K562 (cell line): ENCODE results near the gene GPR68. TPM values are rescaled to one million over a fixed set of nuclear protein-coding genes. Genes with fewer than 3 reads are reported as not detected.

Experiments
- ATAC-seq: fragments of 200-7000 bp; cut with Tn5 transposase; 3 replicates; pipeline ENCODE4 v1.9.1; 2020; ENCODE audit warnings: moderate library complexity
- BruUV-seq: library from RNA; stranded (reverse); fragments of 400-500 nt; replicated peaks from 2 replicates; lab custom pipeline; 2021; lab: Mats Ljungman, UMichigan
- CTCF ChIA-PET: fragments of 300-600 bp; formaldehyde crosslinking; extraction: SDS; loops from one replicate; lab custom pipeline; 2021; ENCODE audit warnings: low intra/inter-chr PET ratio; lab: Yijun Ruan, JAX
- POLR2A ChIA-PET: fragments of 300-600, 350-650 bp; sonication (Branson Sonifier 250); formaldehyde crosslinking; extraction: SDS; loops from one replicate; lab custom pipeline; 2021; ENCODE audit warnings: antibody characterized with exemption, inconsistent platforms; lab: Yijun Ruan, JAX
- DNase-seq, 4 experiments: peaks; one replicate each; pipeline versions ENCODE4 v3.0.0 to v3.0.0-alpha.2; 2011 to 2018; ENCODE audit warnings: low spot score in 3 of 4, mixed read lengths in 3 of 4; ENCODE audit errors: extremely low read depth in 1 of 4
- FAIRE-seq: peaks from 2 replicates; lab custom pipeline; 2011; peaks lifted over from hg19 to GRCh38; lab: Jason Lieb, UNC
- H2AFZ ChIP-seq: 2 replicates; pipeline ENCODE4 v1.6.0; 2011; ENCODE audit warnings: low read depth, low read length, control low read depth, inconsistent platforms
- H3K27ac ChIP-seq: fragments of 200-600 bp; 3 replicates; pipeline ENCODE4 v1.8.0; 2011; ENCODE audit warnings: low read depth, mild to moderate bottlenecking, control low read depth, inconsistent platforms, low read length, moderate library complexity, mixed read lengths; ENCODE audit errors: extremely low read depth
- H3K27me3 ChIP-seq, 2 experiments: fragments of 300-600 bp in 1 of 2; 2 replicates in 1 of 2; 3 replicates in 1 of 2; pipeline versions ENCODE4 v1.6.0 to v1.8.0; 2011; ENCODE audit warnings: inconsistent platforms in 2 of 2, low read length in 2 of 2, mild to moderate bottlenecking in 1 of 2, mixed read lengths in 1 of 2, moderate library complexity in 1 of 2; ENCODE audit not compliant: control insufficient read depth in 2 of 2, insufficient read depth in 2 of 2
- H3K36me3 ChIP-seq: fragments of 300-600 bp; 3 replicates; pipeline ENCODE4 v1.8.0; 2011; ENCODE audit warnings: mild to moderate bottlenecking, low read length, inconsistent platforms; ENCODE audit not compliant: control insufficient read depth, insufficient read depth
- H3K4me1 ChIP-seq, 2 experiments: fragments of 200-600 bp in 1 of 2; replicated peaks in 1 of 2; 2 replicates in 1 of 2; 3 replicates in 1 of 2; pipeline versions ENCODE4 v1.5.1 to v1.8.0; 2011; ENCODE audit warnings: inconsistent platforms in 2 of 2, low read length in 2 of 2, mild to moderate bottlenecking in 1 of 2, mixed read lengths in 1 of 2, moderate library complexity in 1 of 2; ENCODE audit not compliant: control insufficient read depth in 2 of 2, insufficient read depth in 2 of 2
- H3K4me2 ChIP-seq: 2 replicates; pipeline ENCODE4 v1.6.1; 2011; ENCODE audit warnings: low read length, control low read depth, inconsistent platforms, mixed read lengths; ENCODE audit not compliant: insufficient read depth
- H3K4me3 ChIP-seq: fragments of 200-600 bp; sonication (generic), shearing (Covaris generic); 2 replicates; pipeline ENCODE4 v1.5.1; 2016; ENCODE audit warnings: control low read depth, inconsistent platforms
- H3K79me2 ChIP-seq: fragments of 200-600 bp; 3 replicates; pipeline ENCODE4 v1.8.0; 2011; ENCODE audit warnings: low read length, inconsistent platforms; ENCODE audit not compliant: control insufficient read depth, insufficient read depth
- H3K9ac ChIP-seq, 2 experiments: 2 replicates each; pipeline versions ENCODE4 v1.6.0 to v1.6.1; 2011; ENCODE audit warnings: low read depth in 2 of 2, low read length in 2 of 2, control low read depth in 1 of 2, inconsistent platforms in 1 of 2, mild to moderate bottlenecking in 1 of 2, mixed read lengths in 1 of 2; ENCODE audit not compliant: insufficient read depth in 1 of 2
- H3K9me1 ChIP-seq: one replicate; pipeline ENCODE4 v1.6.0; 2011; ENCODE audit warnings: inconsistent platforms, mild to moderate bottlenecking, low read length, moderate library complexity; ENCODE audit not compliant: control insufficient read depth, insufficient read depth
- H3K9me3 ChIP-seq: replicated peaks from 2 replicates; pipeline ENCODE4 v1.5.1; 2011; ENCODE audit warnings: low read depth, low read length, inconsistent platforms; ENCODE audit not compliant: control insufficient read depth, insufficient read depth
- H4K20me1 ChIP-seq: replicated peaks from 2 replicates; pipeline ENCODE4 v1.6.1; 2011; ENCODE audit warnings: low read length, inconsistent platforms, mixed read lengths; ENCODE audit not compliant: control insufficient read depth, insufficient read depth
- ARID2 ChIP-seq: fragments of 450-650 bp; IDR thresholded peaks from 2 replicates; pipeline ENCODE4 v1.6.1; 2017; ENCODE audit warnings: antibody characterized with exemption, mild to moderate bottlenecking
- CC2D1A ChIP-seq: fragments of 450-650 bp; IDR thresholded peaks from 2 replicates; pipeline ENCODE4 v1.6.1; 2017; ENCODE audit warnings: mild to moderate bottlenecking
- CREM ChIP-seq: IDR thresholded peaks from 2 replicates; pipeline ENCODE4 v1.6.1; 2014; ENCODE audit warnings: antibody characterized with exemption, low read depth
- HMGN3 ChIP-seq: IDR thresholded peaks from 2 replicates; pipeline ENCODE4 v1.6.1; 2011; ENCODE audit warnings: borderline replicate concordance, low read depth, mild to moderate bottlenecking, mixed read lengths, low read length; ENCODE audit not compliant: insufficient read length; ENCODE audit errors: extremely low read depth
- MYC ChIP-seq, 2 experiments: fragments of 250-450 bp in 1 of 2; sonication (Bioruptor Pico) in 1 of 2; IDR thresholded peaks; 2 replicates each; pipeline versions ENCODE4 v1.5.1 to v1.6.1; 2012 to 2021; ENCODE audit warnings: low read depth in 2 of 2, borderline replicate concordance in 1 of 2, improper control_type of control experiment in 1 of 2, low read length in 1 of 2, mild to moderate bottlenecking in 1 of 2, moderate library complexity in 1 of 2
- MYNN ChIP-seq, 2 experiments: sonication (generic); formaldehyde crosslinking in 1 of 2; IDR thresholded peaks; 2 replicates each; pipeline versions ENCODE4 v1.5.0 to v1.6.1; 2016 to 2020; ENCODE audit warnings: antibody characterized with exemption in 1 of 2, missing genetic modification reagents in 1 of 2
- RAD21 ChIP-seq, 2 experiments: fragments of 250-450 bp in 1 of 2; fragments of 450-650 bp in 1 of 2; sonication (Bioruptor Pico) in 1 of 2; formaldehyde crosslinking in 1 of 2; IDR thresholded peaks in 1 of 2; conservative IDR thresholded peaks in 1 of 2; 2 replicates each; pipeline versions ENCODE4 v1.4.0 to v1.8.0; 2020 to 2022; ENCODE audit warnings: mild to moderate bottlenecking in 2 of 2, moderate library complexity in 1 of 2
- RAD51 ChIP-seq: fragments of 450-650 bp; IDR thresholded peaks from 2 replicates; pipeline ENCODE4 v1.7.1; 2016; ENCODE audit warnings: low read depth, mild to moderate bottlenecking, borderline replicate concordance
- WGBS: fragments of 100-300 bp; shearing (Covaris generic); methylation state at CpG from one replicate; pipeline ENCODE4 v1.1.6; 2016; ENCODE audit warnings: low coverage, mixed read lengths; ENCODE audit not compliant: insufficient coverage; ENCODE audit errors: missing lambda C conversion rate; 5-methylcytosine and 5-hydroxymethylcytosine counted together
- in situ Hi-C: fragments of 300-500 bp; cut with MboI; formaldehyde crosslinking; loops from 4 replicates; pipeline ENCODE4 v1.15.0; 2018; ENCODE audit warnings: inconsistent platforms, mixed read lengths
- intact Hi-C: fragments of 100-400 bp; cut with micrococcal nuclease; formaldehyde crosslinking; loops from 2 replicates; pipeline ENCODE4 v1.14.2; 2022
- polyA plus RNA-seq, 8 experiments: library from polyadenylated mRNA; depleted of rRNA in 4 of 8; stranded (reverse) in 5 of 8; unstranded in 3 of 8; fragments of >200 nt; fragmentation: Nextera tagmentation in 2 of 8; fragmentation: Illumina TruSeq in 1 of 8; extraction: Ambion mirVana in 2 of 8; extraction: Trizol in 1 of 8; gene quantifications; 2 replicates each; pipeline versions ENCODE4 v1.2.1 to v1.2.3, GENCODE V29; 2011 to 2014; ENCODE audit warnings: inconsistent platforms in 1 of 8, missing spikeins in 1 of 8
- total RNA-seq, 7 experiments: library from RNA; depleted of rRNA in 6 of 7; stranded (reverse); fragments of >200 nt in 6 of 7; fragmentation: Illumina TruSeq in 2 of 7; extraction: Trizol in 2 of 7; gene quantifications; 2 replicates each; pipeline versions ENCODE4 v1.2.1 to v1.2.3, GENCODE V29; 2011 to 2021; ENCODE audit warnings: low replicate concordance in 1 of 7
- TF ChIP-seq, protein P1 (sequence below), 3 experiments: IDR thresholded peaks in 2 of 3; conservative IDR thresholded peaks in 1 of 3; 2 replicates each; pipeline ENCODE4 v1.5.1; 2011 to 2012; ENCODE audit warnings: low read length in 3 of 3, mild to moderate bottlenecking in 3 of 3, control low read depth in 2 of 3, improper control_type of control experiment in 1 of 3, inconsistent platforms in 1 of 3, low read depth in 1 of 3, mixed read lengths in 1 of 3, moderate library complexity in 1 of 3; ENCODE audit not compliant: insufficient read depth in 2 of 3
- TF ChIP-seq, protein P2 (sequence below), 2 experiments: fragments of 450-650 bp; formaldehyde crosslinking in 1 of 2; IDR thresholded peaks; 2 replicates each; pipeline versions ENCODE4 v1.4.0 to v1.6.1; 2014 to 2020; ENCODE audit warnings: mild to moderate bottlenecking in 2 of 2, borderline replicate concordance in 1 of 2, low read depth in 1 of 2

GPR68 gene
- total and polyA plus RNA-seq, 9 of the 15 experiments (the other 6 are each of a cell fraction or from before 2014, with no cell fraction given), result 0.41 to 9.4 (median 3.7) TPM

DNA sequence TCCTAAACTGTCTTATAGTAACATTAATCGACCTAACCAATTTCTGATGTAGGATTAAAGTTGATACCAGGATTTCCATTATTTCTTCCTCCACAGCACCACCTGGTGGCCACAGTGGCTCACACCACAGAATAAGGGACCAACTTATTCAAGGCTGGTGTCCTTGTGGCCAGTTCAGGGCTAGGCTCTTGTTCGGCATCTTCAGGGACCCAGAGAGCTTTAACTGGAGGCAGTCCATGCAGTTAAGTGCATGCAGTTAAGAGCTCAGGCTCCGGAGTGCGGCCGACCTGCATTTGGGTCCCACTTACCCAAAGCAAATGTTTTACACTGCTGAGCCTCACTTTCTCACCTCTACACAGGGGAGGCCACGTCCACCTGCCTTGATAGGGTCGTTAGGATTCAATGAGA, 42.0 kb upstream of the GPR68 start:
- Histone ChIP-seq H2AFZ (no peak overlapping the region), H3K79me2 (no peaks in the 10 kb centered on the region), H4K20me1 (no peaks in the 10 kb centered on the region), H3K4me2 (no peak overlapping the region), H3K27ac (no peak overlapping the region), H3K27me3 (no peaks in the 10 kb centered on the region), H3K36me3 (peaks cover 76% of the 10 kb centered on the region; the same call in 1 of the 3 replicates), H3K9me1 (no peaks in the 10 kb centered on the region), H3K4me3 (no peak overlapping the region), H3K9ac (no peak overlapping the region), H3K9me3 (no peaks in the 10 kb centered on the region), H3K4me1 (no peaks in the 10 kb centered on the region)
- WGBS, result 35% methylated on average over 7 of the region's 7 CpGs
- intact Hi-C loops, result loop anchor here (1.0 kb wide), 2 partner anchors 109 to 383 kb away; no protein-coding TSS in a partner anchor
- POLR2A ChIA-PET, result no interaction called here
- ATAC-seq (peak; percentile 99), DNase-seq (peak; percentile 73 to 79 (median 74)), FAIRE-seq (peak; percentile 97)
- BruUV-seq, result no TSS peak
- in situ Hi-C loops, result loop anchor here (5.0 kb wide), 2 partner anchors 109 to 384 kb away; no protein-coding TSS in a partner anchor
- CTCF ChIA-PET, result interaction anchor here (0.5 to 3.3 kb wide), 7 partner anchors 32 to 598 kb away, joined by 3 to 29 read pairs (median 3); partner anchors contain the start of gene RPS6KA5
- TF ChIP-seq HMGN3 (no peak), CREM (0 out of 2 replicates have a peak, but pooled peaks have one; percentile 15), RAD51 (no peak), MYC (IDR thresholded peaks at IDR 0.05; ENCODE audit: low read depth, low read length) (no peak), MYC (CRISPR knock-in tag; IDR thresholded peaks at IDR 0.05; ENCODE audit: borderline replicate concordance, low read depth) (no peak), CC2D1A (0 out of 2 replicates have a peak, but pooled peaks have one; percentile 33), MYNN (IDR thresholded peaks at IDR 0.05) (no peak), MYNN (CRISPR knock-in tag; IDR thresholded peaks at IDR 0.05) (no peak), ARID2 (0 out of 2 replicates have a peak, but pooled peaks have one; percentile 59), RAD21 (CRISPR knock-in tag; conservative IDR thresholded peaks at IDR 0.05 in 1 of 2, IDR thresholded peaks at IDR 0.05 in 1 of 2) (peak; percentile 73 to 90)
- TF ChIP-seq, protein P1, sequence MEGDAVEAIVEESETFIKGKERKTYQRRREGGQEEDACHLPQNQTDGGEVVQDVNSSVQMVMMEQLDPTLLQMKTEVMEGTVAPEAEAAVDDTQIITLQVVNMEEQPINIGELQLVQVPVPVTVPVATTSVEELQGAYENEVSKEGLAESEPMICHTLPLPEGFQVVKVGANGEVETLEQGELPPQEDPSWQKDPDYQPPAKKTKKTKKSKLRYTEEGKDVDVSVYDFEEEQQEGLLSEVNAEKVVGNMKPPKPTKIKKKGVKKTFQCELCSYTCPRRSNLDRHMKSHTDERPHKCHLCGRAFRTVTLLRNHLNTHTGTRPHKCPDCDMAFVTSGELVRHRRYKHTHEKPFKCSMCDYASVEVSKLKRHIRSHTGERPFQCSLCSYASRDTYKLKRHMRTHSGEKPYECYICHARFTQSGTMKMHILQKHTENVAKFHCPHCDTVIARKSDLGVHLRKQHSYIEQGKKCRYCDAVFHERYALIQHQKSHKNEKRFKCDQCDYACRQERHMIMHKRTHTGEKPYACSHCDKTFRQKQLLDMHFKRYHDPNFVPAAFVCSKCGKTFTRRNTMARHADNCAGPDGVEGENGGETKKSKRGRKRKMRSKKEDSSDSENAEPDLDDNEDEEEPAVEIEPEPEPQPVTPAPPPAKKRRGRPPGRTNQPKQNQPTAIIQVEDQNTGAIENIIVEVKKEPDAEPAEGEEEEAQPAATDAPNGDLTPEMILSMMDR (IDR thresholded peaks at IDR 0.05 in 2 of 3, conservative IDR thresholded peaks at IDR 0.05 in 1 of 3; ENCODE audit: insufficient read depth in 2 of 3, low read depth in 1 of 3, low read length in 3 of 3), result peak; percentile 82 to 95 (median 88)
- TF ChIP-seq, protein P2, sequence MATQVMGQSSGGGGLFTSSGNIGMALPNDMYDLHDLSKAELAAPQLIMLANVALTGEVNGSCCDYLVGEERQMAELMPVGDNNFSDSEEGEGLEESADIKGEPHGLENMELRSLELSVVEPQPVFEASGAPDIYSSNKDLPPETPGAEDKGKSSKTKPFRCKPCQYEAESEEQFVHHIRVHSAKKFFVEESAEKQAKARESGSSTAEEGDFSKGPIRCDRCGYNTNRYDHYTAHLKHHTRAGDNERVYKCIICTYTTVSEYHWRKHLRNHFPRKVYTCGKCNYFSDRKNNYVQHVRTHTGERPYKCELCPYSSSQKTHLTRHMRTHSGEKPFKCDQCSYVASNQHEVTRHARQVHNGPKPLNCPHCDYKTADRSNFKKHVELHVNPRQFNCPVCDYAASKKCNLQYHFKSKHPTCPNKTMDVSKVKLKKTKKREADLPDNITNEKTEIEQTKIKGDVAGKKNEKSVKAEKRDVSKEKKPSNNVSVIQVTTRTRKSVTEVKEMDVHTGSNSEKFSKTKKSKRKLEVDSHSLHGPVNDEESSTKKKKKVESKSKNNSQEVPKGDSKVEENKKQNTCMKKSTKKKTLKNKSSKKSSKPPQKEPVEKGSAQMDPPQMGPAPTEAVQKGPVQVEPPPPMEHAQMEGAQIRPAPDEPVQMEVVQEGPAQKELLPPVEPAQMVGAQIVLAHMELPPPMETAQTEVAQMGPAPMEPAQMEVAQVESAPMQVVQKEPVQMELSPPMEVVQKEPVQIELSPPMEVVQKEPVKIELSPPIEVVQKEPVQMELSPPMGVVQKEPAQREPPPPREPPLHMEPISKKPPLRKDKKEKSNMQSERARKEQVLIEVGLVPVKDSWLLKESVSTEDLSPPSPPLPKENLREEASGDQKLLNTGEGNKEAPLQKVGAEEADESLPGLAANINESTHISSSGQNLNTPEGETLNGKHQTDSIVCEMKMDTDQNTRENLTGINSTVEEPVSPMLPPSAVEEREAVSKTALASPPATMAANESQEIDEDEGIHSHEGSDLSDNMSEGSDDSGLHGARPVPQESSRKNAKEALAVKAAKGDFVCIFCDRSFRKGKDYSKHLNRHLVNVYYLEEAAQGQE (IDR thresholded peaks at IDR 0.05; ENCODE audit: borderline replicate concordance), result peak; percentile 85; the same call in 1 of the 2 replicates
- TF ChIP-seq, protein P2 (CRISPR knock-in tag; IDR thresholded peaks at IDR 0.05; ENCODE audit: low read depth), result no peak
